ENCODE results near the gene SCARB2. TPM values are rescaled to one million over a fixed set of nuclear protein-coding genes. Genes with fewer than 3 reads are reported as not detected.

SCARB2 gene
- total and polyA plus RNA-seq, 2 donors (not counting 3 experiments of a cell fraction or from before 2014, with no cell fraction given) = 75.2 to 116 TPM

DNA sequence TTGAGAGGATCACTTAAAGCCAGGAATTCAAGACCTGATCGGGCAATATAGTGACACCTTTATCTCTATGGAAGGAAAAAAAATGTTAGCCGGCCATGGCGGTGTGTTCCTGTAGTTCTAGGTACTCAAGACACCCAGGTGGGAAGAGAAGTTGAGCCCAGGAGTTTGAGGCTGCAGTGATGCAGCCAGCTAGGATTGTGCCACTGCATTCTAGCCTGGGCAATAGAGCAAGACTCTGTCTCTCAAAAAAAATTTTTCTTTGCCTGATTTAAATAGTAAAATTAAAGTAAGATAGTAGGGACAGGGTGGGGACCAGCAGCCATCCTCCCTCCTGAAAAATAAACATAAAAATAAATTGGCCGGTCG lies 21.0 kb upstream of the SCARB2 start:
- FAIRE-seq (no peak), DNase-seq (ENCODE audit: low read depth, low spot score) (no peak)
- H3K27me3 ChIP-seq (ENCODE audit: control insufficient read depth in 2 of 2, insufficient read depth in 2 of 2, low read length in 2 of 2) = peaks cover 10 to 20% of the 10 kb centered on the region in 2 experiments
- H3K9me3 ChIP-seq (replicated peaks; ENCODE audit: control insufficient read depth, insufficient read depth, low read length) = no peaks in the 10 kb centered on the region
- H3K27ac ChIP-seq (ENCODE audit: insufficient read depth, low read depth, low read length) = no peak overlapping the region
- H3K79me2 ChIP-seq (ENCODE audit: control insufficient read depth, insufficient read depth, low read length) = no peaks in the 10 kb centered on the region
- CTCF ChIA-PET = no interaction called here
- dilution Hi-C loops (cut with MboI; ENCODE audit: extremely low pct_ligation_motif_present, low sequenced_read_pairs) (no loop called here), intact Hi-C loops (cut with micrococcal nuclease) (no loop called here)
- no peak overlapping the region for H3K4me2 ChIP-seq (ENCODE audit: insufficient read depth, low read length)
- no peaks in the 10 kb centered on the region for H3K4me1 ChIP-seq (ENCODE audit: control insufficient read depth, extremely low read depth, insufficient read depth, low read length)
- H2AFZ ChIP-seq (ENCODE audit: low read depth, low read length) = no peak overlapping the region
- BruUV-seq (replicated peaks) = no TSS peak
- H3K36me3 ChIP-seq (ENCODE audit: control insufficient read depth in 2 of 2, extremely low read depth in 1 of 2, insufficient read depth in 2 of 2, low read length in 2 of 2) = no peaks in the 10 kb centered on the region
- no peak overlapping the region for H3K4me3 ChIP-seq (replicated peaks in 1 of 3; ENCODE audit: insufficient read depth in 1 of 3, low read depth in 1 of 3, low read length in 3 of 3)
- H4K20me1 ChIP-seq (replicated peaks; ENCODE audit: control insufficient read depth, extremely low read depth, insufficient read depth, low read length) = no peaks in the 10 kb centered on the region
- TF ChIP-seq EZH2 (IDR thresholded peaks at IDR 0.05; ENCODE audit: borderline replicate concordance, low read depth, low read length, severe bottlenecking) (no peak), JUN (IDR thresholded peaks at IDR 0.05; ENCODE audit: borderline replicate concordance, insufficient read depth, insufficient read length, low read depth) (no peak), GATA2 (IDR thresholded peaks at IDR 0.05; ENCODE audit: insufficient read depth, insufficient read length, low read depth, low read length) (no peak), POLR2A (IDR thresholded peaks at IDR 0.05; ENCODE audit: low read depth, low read length) (no peak), MYC (IDR thresholded peaks at IDR 0.05; ENCODE audit: low read depth, low read length) (no peak), POLR2AphosphoS5 (IDR thresholded peaks at IDR 0.05; ENCODE audit: insufficient read depth, low read depth, low read length) (no peak), FOS (IDR thresholded peaks at IDR 0.05; ENCODE audit: borderline replicate concordance, insufficient read depth, low read length) (no peak)
- TF ChIP-seq, protein P1, sequence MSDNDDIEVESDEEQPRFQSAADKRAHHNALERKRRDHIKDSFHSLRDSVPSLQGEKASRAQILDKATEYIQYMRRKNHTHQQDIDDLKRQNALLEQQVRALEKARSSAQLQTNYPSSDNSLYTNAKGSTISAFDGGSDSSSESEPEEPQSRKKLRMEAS (IDR thresholded peaks at IDR 0.05; ENCODE audit: insufficient read depth, insufficient read length) = no peak
- TF ChIP-seq, protein P2, sequence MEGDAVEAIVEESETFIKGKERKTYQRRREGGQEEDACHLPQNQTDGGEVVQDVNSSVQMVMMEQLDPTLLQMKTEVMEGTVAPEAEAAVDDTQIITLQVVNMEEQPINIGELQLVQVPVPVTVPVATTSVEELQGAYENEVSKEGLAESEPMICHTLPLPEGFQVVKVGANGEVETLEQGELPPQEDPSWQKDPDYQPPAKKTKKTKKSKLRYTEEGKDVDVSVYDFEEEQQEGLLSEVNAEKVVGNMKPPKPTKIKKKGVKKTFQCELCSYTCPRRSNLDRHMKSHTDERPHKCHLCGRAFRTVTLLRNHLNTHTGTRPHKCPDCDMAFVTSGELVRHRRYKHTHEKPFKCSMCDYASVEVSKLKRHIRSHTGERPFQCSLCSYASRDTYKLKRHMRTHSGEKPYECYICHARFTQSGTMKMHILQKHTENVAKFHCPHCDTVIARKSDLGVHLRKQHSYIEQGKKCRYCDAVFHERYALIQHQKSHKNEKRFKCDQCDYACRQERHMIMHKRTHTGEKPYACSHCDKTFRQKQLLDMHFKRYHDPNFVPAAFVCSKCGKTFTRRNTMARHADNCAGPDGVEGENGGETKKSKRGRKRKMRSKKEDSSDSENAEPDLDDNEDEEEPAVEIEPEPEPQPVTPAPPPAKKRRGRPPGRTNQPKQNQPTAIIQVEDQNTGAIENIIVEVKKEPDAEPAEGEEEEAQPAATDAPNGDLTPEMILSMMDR (IDR thresholded peaks at IDR 0.05; ENCODE audit: extremely low read depth in 1 of 2, insufficient read depth in 1 of 2, low read depth in 1 of 2, low read length in 2 of 2) = no peak
- POLR2A ChIA-PET = no interaction called here
- no peaks in the 10 kb centered on the region for H3K9me1 ChIP-seq (replicated peaks; ENCODE audit: control insufficient read depth, extremely low read depth, insufficient read depth, low read length)
- H3K9ac ChIP-seq (replicated peaks; ENCODE audit: extremely low read depth, insufficient read depth, low read length) = no peak overlapping the region
